GM19372 (cell line): ENCODE data around the gene VAV3.

Source experiments
- ATAC-seq: cut with Tn5 transposase; IDR thresholded peaks from one replicate; pipeline ENCODE4 v1.9.1; 2021; ENCODE audit warnings: mild to moderate bottlenecking, low read depth, moderate library complexity; ENCODE audit not compliant: unreplicated experiment

The VAV3 gene

DNA sequence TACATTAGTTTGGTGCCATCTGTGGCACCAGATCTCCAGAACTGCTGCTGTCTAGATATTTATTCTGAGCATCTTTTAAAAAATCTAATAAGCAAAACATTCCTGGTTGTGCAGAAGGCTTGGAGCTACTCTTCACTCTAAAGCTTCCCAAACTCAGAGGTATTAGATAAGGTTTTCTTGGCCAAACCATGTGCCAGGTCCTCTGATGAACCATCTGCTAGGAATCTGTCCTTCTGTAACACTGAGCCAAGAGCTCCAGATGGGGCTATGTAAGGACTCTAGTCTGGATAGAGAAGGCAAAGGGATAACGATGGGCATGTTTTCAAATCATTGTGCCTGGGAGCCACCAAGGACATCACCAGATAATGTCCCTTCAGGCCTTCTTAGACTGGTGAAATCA is 413.5 kb downstream of the VAV3 start:
- ATAC-seq: no peak

DNA sequence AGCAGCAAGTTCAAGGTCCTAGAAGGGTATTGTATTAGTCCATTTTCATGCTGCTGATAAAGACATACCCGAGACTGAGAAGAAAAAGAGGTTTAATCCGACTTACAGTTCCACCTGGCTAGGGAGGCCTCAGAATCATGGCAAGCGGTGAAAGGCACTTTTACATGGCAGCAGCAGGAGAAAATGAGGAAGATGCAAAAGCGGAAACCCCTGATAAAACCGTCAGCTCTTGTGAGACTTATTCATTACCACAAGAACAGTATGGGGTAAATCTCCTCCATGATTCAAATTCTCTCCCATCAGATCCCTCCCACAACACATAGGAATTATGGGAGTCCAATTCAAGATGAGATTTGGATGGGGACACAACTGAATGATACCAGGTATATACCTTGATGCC is 414.6 kb downstream of the VAV3 start:
- ATAC-seq: no peak

DNA sequence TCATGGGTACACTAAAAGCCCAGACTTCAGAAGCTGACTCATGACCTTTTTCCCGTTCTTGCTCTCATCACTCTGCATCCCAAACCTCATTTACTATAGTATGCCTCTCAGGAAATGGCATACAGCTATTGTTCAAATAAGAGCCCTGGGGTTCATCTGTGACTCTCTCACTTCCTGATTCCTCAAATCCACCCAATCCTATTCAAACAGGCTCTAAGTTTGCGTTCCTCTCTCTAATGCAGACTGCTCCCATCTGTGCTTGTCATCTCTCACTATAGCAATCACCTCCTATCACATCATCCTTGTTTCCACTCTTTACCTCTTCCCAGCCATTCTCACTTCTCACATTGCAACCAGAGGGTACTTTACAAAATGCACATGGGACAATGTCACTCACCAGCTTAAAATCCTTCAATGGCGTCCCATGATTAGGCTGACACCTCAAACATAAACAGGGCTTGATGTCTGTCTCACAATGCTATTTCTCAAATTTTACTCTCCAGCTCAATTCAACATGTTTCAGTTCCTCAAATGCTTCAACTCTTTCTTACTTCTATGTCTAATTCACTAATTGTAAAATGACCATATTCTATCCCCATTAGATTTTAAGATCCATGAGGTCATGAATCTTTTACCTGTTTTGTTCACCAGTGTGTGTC is 415.7 kb downstream of the VAV3 start:
- no peak for ATAC-seq

DNA sequence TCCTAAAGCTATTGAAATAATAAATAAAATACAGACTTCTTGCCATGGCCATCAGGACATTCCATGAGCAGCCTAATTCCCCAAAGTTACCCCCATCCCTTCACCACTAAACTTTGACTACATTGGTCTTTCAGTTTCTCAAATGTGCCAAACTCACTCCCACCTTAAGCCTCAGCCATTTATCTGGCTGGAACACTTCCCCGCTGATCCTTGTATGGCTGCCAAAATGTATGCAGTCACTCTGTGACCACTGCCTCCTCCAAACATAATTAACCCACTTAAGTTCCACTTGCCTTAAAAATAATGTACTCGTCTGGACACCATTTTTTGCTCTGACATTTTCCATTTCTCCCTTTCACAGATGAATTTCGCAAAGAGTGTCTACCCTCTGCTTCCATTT is 416.7 kb downstream of the VAV3 start:
- ATAC-seq: no peak

DNA sequence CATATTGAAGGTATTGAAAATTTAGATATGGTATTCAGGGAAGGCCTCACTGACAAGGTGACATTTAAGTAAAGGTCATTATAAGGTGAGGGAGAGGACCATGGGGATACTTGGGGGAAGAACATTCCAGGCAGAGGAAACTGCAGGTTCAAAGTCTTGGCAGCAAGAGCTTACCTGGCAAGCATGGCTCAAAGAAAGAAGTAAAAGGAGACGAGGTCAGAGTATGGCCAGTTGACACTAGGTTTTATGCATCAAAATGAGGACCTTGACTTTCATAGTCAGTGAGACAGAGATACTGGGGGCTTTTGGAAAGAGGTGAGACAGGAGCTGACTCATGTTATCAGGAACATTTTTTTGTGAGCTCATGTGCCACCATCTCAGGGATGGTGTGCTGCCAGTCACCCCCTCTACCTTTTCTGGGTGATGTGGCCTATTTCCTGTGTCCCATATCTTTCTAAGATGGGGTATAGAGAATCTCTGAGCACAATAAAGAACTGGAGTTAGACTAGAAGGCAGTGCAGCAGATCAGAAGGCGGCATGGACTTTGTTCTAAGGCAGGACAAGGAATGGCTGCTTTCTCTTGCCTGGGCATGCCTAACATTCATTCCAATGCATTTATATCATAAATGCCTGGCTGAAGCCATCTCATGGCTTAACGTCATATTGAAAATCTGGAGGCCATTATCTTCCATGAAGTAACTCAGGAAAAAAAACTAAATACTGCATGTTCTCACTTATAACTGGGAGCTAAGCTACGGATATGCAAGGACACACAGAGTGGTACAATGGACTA is 417.4 kb downstream of the VAV3 start:
- no peak for ATAC-seq

DNA sequence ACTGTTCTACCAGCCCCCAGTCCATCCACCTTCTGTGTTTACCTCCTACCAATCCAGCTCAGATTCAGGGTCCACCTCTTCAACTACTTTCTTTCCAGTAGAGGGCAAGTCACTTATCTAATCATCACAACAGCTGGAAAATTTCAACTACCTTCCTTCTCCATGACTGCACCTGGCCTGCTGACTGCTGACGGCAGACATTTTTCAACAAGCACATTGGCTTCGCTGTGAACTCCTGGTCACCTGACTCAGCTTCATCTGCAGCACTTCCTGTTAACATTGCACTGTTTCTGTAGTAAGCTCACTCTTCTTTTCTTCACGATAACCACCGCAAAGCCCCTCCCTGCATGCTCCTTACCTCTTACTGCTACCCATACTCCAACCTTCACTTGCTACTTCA is 418.4 kb downstream of the VAV3 start:
- no peak for ATAC-seq

DNA sequence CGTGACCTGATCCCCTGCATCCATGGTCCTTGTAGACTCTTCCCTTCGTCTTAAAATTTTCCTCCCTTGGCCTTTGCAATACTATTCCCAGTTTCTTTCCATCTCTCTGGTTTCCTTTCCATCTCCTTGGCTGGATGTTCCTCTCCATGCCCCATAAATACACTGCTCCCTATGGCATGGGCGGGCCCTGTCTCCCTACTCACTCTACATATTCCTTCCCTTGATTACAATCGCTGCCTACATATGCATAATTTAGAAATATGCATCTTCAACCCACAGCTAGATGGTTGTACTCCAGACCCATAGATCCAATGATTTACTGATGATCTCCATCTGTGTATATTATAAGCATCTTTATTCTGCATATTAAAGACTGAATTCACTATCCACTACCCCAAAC is 419.1 kb downstream of the VAV3 start:
- no peak for ATAC-seq

DNA sequence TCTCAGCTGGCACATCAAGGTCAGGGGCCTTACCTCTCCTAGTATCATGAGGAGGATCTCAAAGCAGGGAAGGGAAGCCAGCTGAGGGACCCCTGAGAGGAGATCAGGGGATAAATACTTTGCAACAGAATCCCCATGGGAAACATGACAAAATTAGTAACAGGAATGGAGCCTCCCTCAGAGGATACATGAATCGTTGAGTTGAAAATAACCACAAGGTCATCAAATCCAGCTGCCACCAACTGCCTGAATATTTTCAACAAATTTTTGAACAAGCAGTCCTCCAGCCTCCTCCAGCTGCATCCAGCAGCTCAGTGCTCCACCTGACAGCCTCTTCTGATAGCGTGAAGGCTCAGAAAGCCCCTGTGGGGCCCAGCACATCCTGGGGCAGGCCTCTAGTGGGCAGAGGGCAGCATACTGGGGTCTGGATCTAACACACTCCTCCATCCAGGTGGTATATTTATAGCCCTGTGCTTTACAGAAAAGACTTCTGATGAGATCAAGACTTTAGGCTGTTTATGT is 419.9 kb downstream of the VAV3 start:
- no peak for ATAC-seq

DNA sequence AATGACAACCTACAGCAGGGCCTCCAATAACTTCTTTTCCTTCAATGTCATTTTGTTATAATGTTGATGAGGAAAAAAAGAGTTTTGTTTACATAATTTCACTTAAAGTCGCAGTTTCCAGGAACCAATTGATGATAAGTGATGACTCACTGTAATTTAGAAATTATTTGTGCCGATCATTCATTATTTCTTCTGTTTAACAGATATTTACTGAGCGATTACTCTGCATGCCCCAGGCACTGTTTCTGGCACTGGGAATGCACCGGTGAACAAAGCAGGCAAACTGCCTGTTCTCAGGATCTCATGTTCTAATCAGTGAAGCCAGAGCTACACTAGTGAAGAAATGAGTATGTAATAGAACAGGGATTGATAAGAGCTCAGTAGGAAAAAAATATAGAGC is 420.7 kb downstream of the VAV3 start:
- ATAC-seq: no peak

DNA sequence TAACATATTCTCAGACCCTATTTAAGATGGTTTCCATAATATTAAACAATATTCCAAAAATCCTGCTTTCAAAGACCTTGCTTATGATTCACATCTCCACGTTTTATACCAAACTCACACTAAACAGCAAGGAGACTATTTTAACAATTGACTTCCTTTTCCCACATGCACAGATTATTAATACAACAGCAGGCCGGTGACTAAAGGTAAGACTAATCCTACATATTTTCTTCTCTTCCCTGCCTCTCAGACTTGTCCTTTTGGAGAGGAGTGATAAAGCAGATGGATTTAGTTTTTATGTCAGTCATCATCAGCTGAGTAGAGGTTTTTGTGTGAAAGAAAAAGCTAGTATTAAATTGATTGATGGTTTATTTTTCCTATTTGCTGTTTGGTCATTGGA is 423.6 kb downstream of the VAV3 start:
- no peak for ATAC-seq

DNA sequence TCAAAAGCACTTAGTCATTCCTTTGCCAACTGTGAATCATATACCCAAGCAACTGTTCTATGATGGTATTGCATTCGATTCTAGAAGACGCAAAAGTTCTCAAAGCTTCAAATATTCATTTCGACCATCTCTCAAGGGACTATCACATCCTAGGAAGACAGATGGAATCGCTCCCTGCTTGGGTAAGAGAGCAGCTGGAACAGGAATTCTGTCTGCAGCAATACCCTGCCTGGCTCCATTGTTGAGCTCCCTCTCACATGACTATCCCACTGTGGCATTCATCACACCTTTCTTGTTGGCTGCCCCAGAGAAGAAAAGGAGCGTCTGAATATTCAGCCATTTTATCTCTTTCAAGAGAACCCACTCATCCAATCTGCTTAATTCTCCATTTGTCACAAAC is 426.5 kb downstream of the VAV3 start:
- no peak for ATAC-seq

DNA sequence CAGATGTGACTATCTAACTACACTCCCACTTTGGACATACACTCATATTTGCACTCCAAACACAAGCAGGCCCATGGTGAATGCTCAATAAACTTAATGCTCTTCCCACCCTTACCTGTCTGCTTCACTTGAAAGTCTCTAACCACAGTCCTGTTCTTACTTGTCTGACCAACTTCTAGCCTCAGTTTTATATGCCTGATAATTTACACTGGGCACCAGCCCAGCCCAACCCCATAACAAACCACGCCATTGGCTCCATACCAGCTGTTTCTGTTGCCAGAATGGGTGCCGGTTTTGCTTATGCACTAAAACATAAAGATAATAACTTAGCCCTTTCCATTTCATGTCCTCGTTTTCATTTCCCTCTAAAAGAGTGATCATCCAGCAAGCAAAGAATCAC is 428.7 kb downstream of the VAV3 start:
- no peak for ATAC-seq

DNA sequence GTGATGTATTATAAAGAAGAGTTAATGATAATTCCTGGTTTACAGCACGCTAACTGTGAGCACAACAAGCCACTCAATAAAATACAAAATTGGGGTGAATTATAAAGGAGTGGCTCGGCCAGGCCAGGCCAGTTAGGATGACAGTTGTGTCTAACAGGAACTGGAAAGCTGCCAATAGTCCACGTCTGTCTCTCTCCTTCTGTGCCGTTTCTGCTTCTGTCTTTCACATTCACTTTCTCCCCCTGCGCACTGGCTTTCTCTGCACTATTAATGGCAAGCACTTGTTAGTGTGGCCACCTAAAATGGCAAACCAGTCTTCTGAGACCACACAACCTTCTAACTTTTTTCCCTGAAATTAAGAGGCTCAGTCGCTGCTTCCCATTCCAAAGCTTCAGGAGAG is 429.9 kb downstream of the VAV3 start:
- no peak for ATAC-seq

DNA sequence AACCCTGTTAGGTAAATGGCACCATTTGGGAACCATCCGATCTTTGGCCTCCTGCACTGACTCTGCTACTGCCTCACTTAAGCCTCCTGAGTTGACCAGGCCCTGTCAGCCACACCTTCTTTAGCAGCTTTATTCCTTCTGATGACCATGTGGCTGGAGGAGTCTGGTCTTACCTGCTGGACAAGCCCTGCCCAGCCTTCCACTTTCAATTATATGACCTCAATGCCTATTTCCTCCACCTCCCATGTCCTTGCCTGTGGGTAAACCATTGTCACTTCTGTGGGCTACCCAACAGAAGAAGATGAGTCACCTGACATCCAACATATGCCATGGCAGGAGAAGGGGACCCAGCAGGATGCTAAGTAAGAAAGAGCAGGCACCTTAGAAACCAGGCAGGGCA is 430.3 kb downstream of the VAV3 start:
- ATAC-seq: no peak

DNA sequence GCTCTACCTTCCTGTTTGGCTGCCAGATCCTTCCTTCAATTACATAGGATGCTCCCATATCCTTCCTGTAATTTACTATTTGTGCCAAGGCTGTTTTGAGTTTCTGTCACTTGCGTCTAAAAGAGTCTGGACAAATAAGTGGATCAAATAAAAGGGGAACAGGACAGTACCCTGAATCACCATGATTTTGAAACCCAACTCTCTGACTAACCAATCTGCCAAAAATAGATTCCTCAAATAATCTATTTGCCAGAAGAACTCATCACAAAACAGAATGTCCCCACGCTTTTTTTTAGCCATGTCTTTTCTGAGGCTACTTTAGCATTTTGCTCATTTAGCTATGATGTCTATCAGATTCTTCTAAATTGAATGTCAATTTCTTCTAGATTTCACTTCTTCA is 431.5 kb downstream of the VAV3 start:
- no peak for ATAC-seq

DNA sequence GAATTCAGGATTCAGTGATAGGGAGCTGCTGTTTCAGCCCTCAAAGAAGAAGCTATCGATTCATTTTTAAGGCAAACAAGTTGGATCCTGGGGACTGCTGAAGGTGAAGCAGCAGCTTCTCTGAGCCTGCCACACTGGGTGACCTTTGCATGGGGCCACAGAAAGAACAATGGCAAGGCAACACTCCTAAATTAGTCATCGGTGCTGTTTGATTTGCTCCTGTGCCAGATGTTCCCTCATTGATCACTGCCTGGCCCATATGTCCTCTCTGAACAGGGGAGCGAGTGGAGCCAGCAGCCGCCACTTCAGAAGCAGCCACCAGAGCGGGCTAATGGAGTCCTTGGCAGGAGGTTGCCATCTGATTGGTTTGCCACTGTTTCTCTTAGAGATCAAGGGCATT is 432.7 kb downstream of the VAV3 start:
- ATAC-seq: no peak

DNA sequence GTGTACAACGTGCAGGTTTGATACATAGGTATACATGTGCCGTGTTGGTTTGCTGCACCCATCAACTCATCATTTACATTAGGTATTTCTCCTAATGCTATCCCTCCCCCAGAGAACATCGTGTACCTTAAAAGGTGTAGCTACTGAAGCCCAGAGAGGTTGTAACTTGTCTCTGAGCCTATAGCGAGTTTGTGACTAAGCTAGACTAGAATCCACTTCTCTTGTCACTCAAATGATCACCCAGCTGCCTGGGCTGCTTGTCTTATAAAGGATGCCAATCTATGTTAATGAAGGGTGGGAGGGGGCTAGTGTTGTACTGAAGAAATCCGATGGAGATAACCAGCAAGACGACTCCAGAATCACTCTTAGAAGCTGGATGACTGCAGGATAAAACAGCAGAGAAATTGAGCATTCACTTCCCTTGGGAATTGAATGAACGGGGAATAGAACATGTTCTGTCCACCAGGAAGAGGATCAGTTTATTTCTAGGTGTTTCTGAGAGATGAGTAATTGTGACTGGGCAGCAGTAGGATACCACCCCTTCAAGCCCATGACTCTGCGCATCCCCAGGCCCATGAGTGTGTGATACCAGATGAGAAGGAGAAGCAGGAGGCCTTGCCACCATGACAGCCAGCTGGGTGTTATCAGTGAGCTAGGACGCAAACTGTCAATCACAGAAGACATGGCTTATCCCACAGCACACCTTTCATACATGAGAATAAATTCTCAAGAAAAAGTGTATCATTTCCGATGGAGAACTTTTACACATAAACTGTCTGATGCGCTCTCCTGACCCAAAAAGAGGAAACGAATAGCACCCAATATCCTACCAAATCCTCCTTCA is 433.7 kb downstream of the VAV3 start:
- ATAC-seq: no peak

DNA sequence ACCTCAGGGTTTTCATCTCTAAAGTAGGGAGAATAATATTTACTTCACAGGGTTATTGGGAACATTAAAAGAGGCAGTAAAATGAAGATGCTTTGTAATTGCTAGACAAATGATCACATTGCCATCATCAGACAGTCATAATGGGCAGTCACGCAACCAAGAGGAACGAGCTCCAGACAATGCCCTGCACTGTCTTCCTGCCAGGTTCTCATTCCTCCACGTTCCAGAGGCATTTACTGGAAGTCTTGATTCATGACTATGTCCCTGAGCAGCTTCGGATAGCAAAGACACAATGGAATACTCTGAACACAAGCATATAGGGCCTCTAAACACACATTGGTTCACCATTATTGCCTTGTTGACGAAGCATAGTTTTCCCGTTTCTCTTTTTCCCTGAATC is 434.4 kb downstream of the VAV3 start:
- ATAC-seq: no peak

DNA sequence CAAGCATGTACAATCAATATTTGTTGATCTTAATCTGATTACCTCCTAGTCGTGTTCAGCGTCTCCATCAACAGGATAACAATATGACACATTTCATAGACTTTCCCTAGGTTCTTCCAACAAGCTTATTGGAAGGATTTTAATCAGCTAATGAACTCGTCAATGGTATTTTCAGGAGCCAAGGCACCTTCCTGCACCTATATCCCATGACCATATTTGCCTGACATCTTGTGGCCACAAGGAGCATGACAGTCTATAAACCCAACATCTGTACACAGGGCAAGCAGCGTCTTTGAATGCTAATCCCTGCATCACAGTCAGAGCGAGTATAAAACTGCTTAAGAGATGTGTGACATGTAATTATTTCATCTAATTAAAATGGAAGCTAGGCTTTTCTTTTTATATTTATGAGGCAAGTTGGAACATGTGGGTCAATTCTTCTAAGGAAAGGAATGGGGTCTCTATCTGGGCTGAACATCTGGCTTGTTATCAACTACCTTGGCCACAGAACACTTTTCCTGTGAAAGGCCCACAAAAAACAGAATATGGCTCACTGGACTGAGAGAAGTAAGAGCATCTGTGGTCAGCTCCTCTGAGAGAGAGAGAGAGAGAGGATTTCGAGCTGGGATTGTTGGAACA is 435.4 kb downstream of the VAV3 start:
- peak; percentile 98 for ATAC-seq

DNA sequence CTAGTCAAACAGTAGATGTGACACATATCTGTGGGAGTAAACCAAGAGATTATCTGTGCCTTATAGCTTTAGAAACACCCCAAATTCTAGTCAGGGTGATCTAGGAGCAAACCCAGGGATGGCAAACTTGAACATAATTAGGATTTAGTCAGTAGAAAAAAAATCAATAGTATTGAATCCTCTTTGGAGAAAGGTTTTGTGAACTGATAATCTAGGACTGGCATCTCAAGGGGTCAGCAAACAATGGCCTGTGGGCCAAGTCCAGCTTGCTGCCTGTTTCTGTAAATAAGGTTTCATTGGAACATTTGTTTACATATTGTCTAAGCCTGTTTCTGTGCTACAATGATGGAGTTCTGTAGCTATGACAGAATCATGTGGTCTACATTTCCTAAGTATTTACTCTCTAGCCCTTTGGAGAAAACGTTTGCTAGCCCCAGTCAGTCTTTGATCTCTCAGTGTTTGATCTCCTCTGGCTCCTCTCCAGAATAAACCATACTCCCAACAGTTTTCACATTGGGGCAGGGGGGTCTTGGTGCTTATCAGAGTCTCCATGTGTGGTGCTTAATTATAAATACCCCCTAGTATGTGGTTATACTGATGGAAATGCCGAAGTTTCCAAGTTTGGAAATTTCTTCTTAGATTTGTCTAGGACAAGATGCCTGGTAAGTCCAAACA is 438.3 kb downstream of the VAV3 start:
- ATAC-seq: no peak
